ENCODE results near the gene LRP10.
"Not testable (repeated sequence)": the region's sequence is repeated elsewhere in the genome, so short reads cannot be mapped to it uniquely, and the experiment has no call there.

LRP10 gene

GRCh38 chr14:22887260-22887989 is 15.9 kb downstream of the LRP10 start:
- no peak for DNase-seq

- DNase-seq = peak; percentile 73
These were observed 16.4 kb downstream of the LRP10 start for GRCh38 chr14:22887990-22888378.

- DNase-seq = no peak
These were observed 17.1 kb downstream of the LRP10 start for GRCh38 chr14:22888662-22889061.

GRCh38 chr14:22890416-22890815 is 18.9 kb downstream of the LRP10 start:
- DNase-seq = peak; percentile 34

GRCh38 chr14:22892488-22892887 is 20.9 kb downstream of the LRP10 start:
- DNase-seq = peak; percentile 44

GRCh38 chr14:22893706-22894105 is 22.2 kb downstream of the LRP10 start:
- DNase-seq = no peak

- DNase-seq = no peak
These were observed 23.9 kb downstream of the LRP10 start for GRCh38 chr14:22895402-22895801.

- no peak for DNase-seq
These were observed 24.8 kb downstream of the LRP10 start for GRCh38 chr14:22896356-22896755.

GRCh38 chr14:22896760-22897159 is 25.2 kb downstream of the LRP10 start:
- no peak for DNase-seq

- DNase-seq = no peak
These were observed 25.8 kb downstream of the LRP10 start for GRCh38 chr14:22897357-22897756.

GRCh38 chr14:22898302-22899090 is 27.0 kb downstream of the LRP10 start:
- no peak for DNase-seq

GRCh38 chr14:22900081-22900799 is 28.7 kb downstream of the LRP10 start:
- DNase-seq = peak; percentile 82

GRCh38 chr14:22901799-22902198 is 30.3 kb downstream of the LRP10 start:
- no peak for DNase-seq

- no peak for DNase-seq
These were observed 32.2 kb downstream of the LRP10 start for GRCh38 chr14:22903742-22904087.

GRCh38 chr14:22905627-22906026 is 34.1 kb downstream of the LRP10 start:
- DNase-seq = no peak

- no peak for DNase-seq
These were observed 34.5 kb downstream of the LRP10 start for GRCh38 chr14:22906073-22906472.

GRCh38 chr14:22907429-22907828 is 35.9 kb downstream of the LRP10 start:
- no peak for DNase-seq

GRCh38 chr14:22908601-22909000 is 37.1 kb downstream of the LRP10 start:
- DNase-seq = no peak

- DNase-seq = no peak
These were observed 39.4 kb downstream of the LRP10 start for GRCh38 chr14:22910916-22911315.

GRCh38 chr14:22914836-22915235 is 43.3 kb downstream of the LRP10 start:
- DNase-seq = not testable (repeated sequence)

GRCh38 chr14:22915886-22916521 is 44.5 kb downstream of the LRP10 start:
- no peak for DNase-seq

- peak; percentile 96 for DNase-seq
These were observed 47.5 kb downstream of the LRP10 start, which contains the start of gene RBM23 for GRCh38 chr14:22918804-22919600. RBM23 (minus strand) TSS chr14:22919149.

- DNase-seq = no peak
These were observed 48.0 kb downstream of the LRP10 start for GRCh38 chr14:22919601-22919921.

Data from NCI-H1694 (cell line).